Epithelial cell of alveolus of lung (primary cell): Measurements from ENCODE around the gene AZGP1. TPM values are rescaled to one million over a fixed set of nuclear protein-coding genes. Genes with fewer than 3 reads are reported as not detected.

ENCODE experiments used
- total RNA-seq: library from RNA; depleted of rRNA; stranded (reverse); fragments of >200 nt; gene quantifications from 2 replicates; pipeline ENCODE4 v1.2.1, GENCODE V29; 2015

Gene AZGP1
- 0.40 TPM in 1 of 2 replicates, not detected in the other for total RNA-seq

DNA sequence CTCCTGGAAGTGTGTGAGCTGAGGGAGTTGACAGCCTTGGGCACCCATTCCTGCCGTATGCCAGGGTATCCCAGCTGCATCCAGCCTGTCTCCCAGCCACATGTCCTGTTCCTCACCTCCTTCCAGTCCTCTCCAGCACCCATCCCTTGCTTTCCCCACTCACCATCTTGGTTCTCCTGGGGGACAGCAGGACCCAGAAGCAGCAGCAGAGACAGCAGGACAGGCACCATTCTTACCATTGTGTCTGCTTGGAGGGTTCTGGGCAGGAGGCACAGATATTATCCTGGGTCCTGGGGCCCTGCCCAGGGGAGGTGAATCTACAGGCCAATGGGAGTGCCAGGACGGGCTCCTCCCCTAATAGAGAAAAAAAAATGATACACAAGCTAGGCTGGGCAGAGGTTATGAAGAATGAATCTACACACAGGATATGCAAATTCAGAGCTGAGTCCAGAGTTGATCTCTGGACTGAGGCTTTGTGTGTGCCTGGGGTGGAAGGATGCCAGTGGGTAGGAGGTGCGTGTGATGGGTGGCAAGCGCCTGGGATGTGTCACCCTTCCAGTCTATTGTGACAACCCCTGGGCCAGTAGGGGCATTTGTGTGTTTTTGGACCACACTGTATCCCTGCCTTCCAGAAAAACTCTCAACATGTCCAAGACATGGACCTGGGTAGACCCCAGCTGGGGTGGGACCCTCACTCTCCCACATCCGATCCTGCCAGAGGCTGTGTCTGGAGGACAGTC, at the start of gene AZGP1:
Gene AZGP1, minus strand, starts transcription at position 250 of the 740 bp plus-strand sequence. Its CDS starts 11 bp downstream, at position 239.

GRCh38 chr7:100015232-100016214, 39.7 kb upstream of the AZGP1 start, which contains the start of gene ZKSCAN1:
Gene ZKSCAN1, plus strand, starts transcription at chr7:100015596. Its CDS starts 7,911 bp downstream, at chr7:100023507.

DNA sequence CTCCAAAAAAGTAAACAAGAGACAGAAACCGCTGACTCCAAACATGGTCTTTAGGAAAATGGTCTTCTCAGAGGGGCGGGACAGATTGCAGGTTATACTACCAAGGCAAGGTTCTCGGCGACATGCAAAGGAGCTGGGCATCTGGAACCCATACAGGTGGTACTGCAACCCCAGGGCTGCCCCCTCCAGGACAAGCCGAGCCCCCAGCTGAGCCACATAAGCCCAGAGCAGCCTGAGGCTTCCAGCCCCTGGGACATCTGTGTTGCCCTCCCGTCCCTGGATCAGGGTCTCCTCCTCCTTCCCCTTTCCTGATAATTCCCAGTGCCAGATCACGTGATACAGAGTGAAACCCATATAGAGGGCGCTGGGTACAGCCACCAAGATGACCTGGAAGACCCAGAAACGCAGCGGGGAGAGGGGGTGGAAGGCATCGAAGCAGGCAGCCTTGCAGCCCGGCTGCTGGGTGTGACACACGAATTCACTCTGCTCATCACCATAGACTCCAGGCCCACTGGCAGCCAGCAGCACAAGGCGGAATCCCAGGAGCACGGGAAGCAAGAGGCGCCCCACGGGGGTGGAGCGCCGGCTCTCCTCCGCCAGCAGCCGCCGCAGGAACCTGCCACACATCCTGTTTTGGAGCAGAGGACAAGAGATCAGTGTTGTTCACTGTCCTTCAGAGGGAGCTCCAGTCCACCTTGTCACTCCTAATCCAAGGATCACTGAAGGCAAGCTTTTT, 46.7 kb downstream of the AZGP1 start, which contains the start of gene GJC3:
Gene GJC3, minus strand, starts transcription at position 627 of the 736 bp plus-strand sequence. Its CDS starts 0 bp downstream, at position 627.

GRCh38 chr7:99918959-99919813, 56.6 kb downstream of the AZGP1 start, which contains the start of gene TRIM4:
Gene TRIM4, minus strand, starts transcription at chr7:99919530. Its CDS starts 129 bp downstream, at chr7:99919401.

Other genes with a start within 250 kb of the AZGP1 start
- gene CYP3A7, start 240.8 kb downstream of the AZGP1 start, total RNA-seq: 0.13 and 1.0 TPM in 2 replicates
- not detected in 2 replicates for gene CYP3A4, start 191.8 kb downstream of the AZGP1 start, total RNA-seq
- not detected in 2 replicates for gene CYP3A43, start 148.0 kb downstream of the AZGP1 start, total RNA-seq
- 0.39 TPM in 1 of 2 replicates, not detected in the other for gene OR2AE1, start 99.0 kb downstream of the AZGP1 start, total RNA-seq
- gene TRIM4, start 56.5 kb downstream of the AZGP1 start, total RNA-seq: 18.9 and 40.1 TPM in 2 replicates
- not detected in 2 replicates for gene GJC3, start 46.4 kb downstream of the AZGP1 start, total RNA-seq
- 20.2 and 44.2 TPM in 2 replicates for gene ZKSCAN1, start 39.6 kb upstream of the AZGP1 start, total RNA-seq
- gene ZSCAN21, start 73.7 kb upstream of the AZGP1 start, total RNA-seq: 12.5 and 18.4 TPM in 2 replicates
- 16.3 and 33.9 TPM in 2 replicates for gene ZNF3, start 105.7 kb upstream of the AZGP1 start, total RNA-seq
- 58.0 and 95.9 TPM in 2 replicates for gene COPS6, start 112.9 kb upstream of the AZGP1 start, total RNA-seq
- 52.1 and 141 TPM in 2 replicates for gene MCM7, start 125.4 kb upstream of the AZGP1 start, total RNA-seq
- gene AP4M1, start 125.6 kb upstream of the AZGP1 start, total RNA-seq: 35.6 and 38.4 TPM in 2 replicates
- gene TAF6, start 143.3 kb upstream of the AZGP1 start, total RNA-seq: 97.1 and 107 TPM in 2 replicates
- gene CNPY4, start 143.6 kb upstream of the AZGP1 start, total RNA-seq: 14.0 and 19.2 TPM in 2 replicates
- 0.48 and 4.3 TPM in 2 replicates for gene MBLAC1, start 150.9 kb upstream of the AZGP1 start, total RNA-seq
- gene LAMTOR4, start 172.9 kb upstream of the AZGP1 start, total RNA-seq: 139 and 189 TPM in 2 replicates
- gene TRAPPC14, start 182.7 kb upstream of the AZGP1 start, total RNA-seq: 4.2 and 8.9 TPM in 2 replicates
- 5.6 and 9.7 TPM in 2 replicates for gene GAL3ST4, start 192.6 kb upstream of the AZGP1 start, total RNA-seq
- 2.5 and 3.1 TPM in 2 replicates for gene GPC2, start 201.3 kb upstream of the AZGP1 start, total RNA-seq
- gene STAG3, start 201.9 kb upstream of the AZGP1 start, total RNA-seq: 0.16 and 0.91 TPM in 2 replicates
- not detected in 2 replicates for gene PVRIG, start 243.9 kb upstream of the AZGP1 start, total RNA-seq